ENCODE measurements around the gene BACH2. TPM values are rescaled to one million over a fixed set of nuclear protein-coding genes. Genes with fewer than 3 reads are reported as not detected.

BACH2 gene
- total and polyA plus RNA-seq, 7 donors, result 0.12 to 16.9 (median 5.9) TPM

GRCh38 chr6:90124874-90125510 lies 171.7 kb downstream of the BACH2 start:
- no peak for TF ChIP-seq CTCF (IDR thresholded peaks at IDR 0.05)
- Histone ChIP-seq H3K27me3 (ENCODE audit: insufficient read depth in 3 of 3, low read length in 2 of 3) (no peaks in the 10 kb centered on the region), H3K9me3 (no peaks in the 10 kb centered on the region), H3K4me3 (no peak overlapping the region), H3K36me3 (ENCODE audit: insufficient read depth in 1 of 2, low read depth in 1 of 2) (no peaks in the 10 kb centered on the region), H3K4me1 (peaks cover 43% of the 10 kb centered on the region), H3K27ac (peak overlapping the region; percentile 39)
- DNase-seq, result no peak
- 60 to 72% (median 64%) methylated on average over 5 of the region's 5 CpGs for WGBS, 3 donors
- no peak for ATAC-seq
- intact Hi-C loops (cut with DNase I), result loop anchor here (5.0 to 10.0 kb wide), 2 partner anchors 70 to 162 kb away; no protein-coding TSS in a partner anchor

DNA sequence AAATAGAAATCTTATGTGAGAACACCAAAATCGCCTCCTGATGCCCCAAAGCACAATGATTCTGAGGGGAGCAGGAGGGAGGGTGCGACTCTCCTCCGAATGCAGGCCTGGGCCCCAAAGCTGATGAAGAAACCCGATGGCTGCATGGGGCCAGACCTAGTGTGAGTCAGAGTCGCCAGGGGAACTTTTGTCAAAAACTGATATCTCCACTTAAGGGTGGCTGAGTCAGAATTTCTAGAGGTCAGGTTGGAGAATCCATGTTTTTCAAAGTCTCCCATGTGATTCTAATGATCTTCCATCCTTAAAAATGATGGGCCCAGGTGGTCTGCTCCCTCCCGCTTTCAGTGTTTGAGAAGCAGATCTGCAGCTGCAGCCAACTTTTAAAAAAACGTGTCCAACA lies 172.8 kb downstream of the BACH2 start:
- no peak overlapping the region for H3K27ac ChIP-seq
- no peak for TF ChIP-seq CTCF (IDR thresholded peaks at IDR 0.05)
- H3K9me3 ChIP-seq, result no peaks in the 10 kb centered on the region
- peaks cover 43% of the 10 kb centered on the region for H3K4me1 ChIP-seq
- H3K27me3 ChIP-seq (ENCODE audit: insufficient read depth in 3 of 3, low read length in 2 of 3), result no peaks in the 10 kb centered on the region
- H3K4me3 ChIP-seq, result no peak overlapping the region
- DNase-seq (no peak), ATAC-seq (no peak)
- no peaks in the 10 kb centered on the region for H3K36me3 ChIP-seq (ENCODE audit: insufficient read depth in 1 of 2, low read depth in 1 of 2)
- intact Hi-C loops (cut with DNase I), result loop anchor here (5.0 to 10.0 kb wide), 2 partner anchors 71 to 163 kb away; no protein-coding TSS in a partner anchor
- WGBS, 3 donors, result 89 to 94% (median 94%) methylated on average over 7 of the region's 7 CpGs

DNA sequence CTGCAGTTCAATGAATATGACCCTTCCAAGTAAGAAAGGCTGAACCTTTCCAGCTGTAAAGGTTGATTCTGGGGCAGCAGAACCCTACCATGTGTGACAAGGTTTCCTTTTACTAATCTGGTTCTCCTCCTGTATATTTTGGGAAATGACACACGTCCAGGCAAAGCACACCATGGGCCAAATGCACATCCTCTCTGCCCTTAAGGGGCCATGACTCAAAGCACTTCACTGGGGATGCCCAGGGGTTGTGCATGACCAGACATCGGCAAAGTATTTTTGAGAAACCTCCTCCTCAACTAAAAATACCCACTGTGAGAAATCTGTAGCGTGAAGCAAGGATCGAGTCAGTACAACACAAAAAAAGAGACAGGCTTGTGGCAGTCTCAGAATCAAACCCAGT lies 174.7 kb downstream of the BACH2 start:
- TF ChIP-seq CTCF (IDR thresholded peaks at IDR 0.05), result no peak
- Histone ChIP-seq H3K4me1 (peaks cover 42% of the 10 kb centered on the region), H3K36me3 (ENCODE audit: insufficient read depth in 1 of 2, low read depth in 1 of 2) (no peaks in the 10 kb centered on the region), H3K27ac (peak overlapping the region; percentile 87), H3K9me3 (no peaks in the 10 kb centered on the region), H3K27me3 (ENCODE audit: insufficient read depth in 3 of 3, low read length in 2 of 3) (no peaks in the 10 kb centered on the region), H3K4me3 (no peak overlapping the region)
- DNase-seq, result peak; percentile 49 to 74
- peak; percentile 99 to 100 (median 99) for ATAC-seq
- 28 to 45% (median 29%) methylated on average over 4 of the region's 4 CpGs for WGBS, 3 donors
- intact Hi-C loops (cut with DNase I), result loop anchor here (5.0 to 10.0 kb wide), 2 partner anchors 73 to 165 kb away; no protein-coding TSS in a partner anchor

GRCh38 chr6:90120327-90120726 lies 176.3 kb downstream of the BACH2 start:
- ATAC-seq, result no peak
- peaks cover 4% of the 10 kb centered on the region for H3K9me3 ChIP-seq
- TF ChIP-seq CTCF (IDR thresholded peaks at IDR 0.05), result no peak
- no peaks in the 10 kb centered on the region for H3K27me3 ChIP-seq (ENCODE audit: insufficient read depth in 3 of 3, low read length in 2 of 3)
- DNase-seq, result no peak
- WGBS, 3 donors, result 92 to 98% (median 95%) methylated on average over 2 of the region's 2 CpGs
- peaks cover 29% of the 10 kb centered on the region for H3K4me1 ChIP-seq
- H3K4me3 ChIP-seq, result no peak overlapping the region
- intact Hi-C loops (cut with DNase I), result loop anchor here (5.0 to 10.0 kb wide), 2 partner anchors 74 to 167 kb away; no protein-coding TSS in a partner anchor
- no peak overlapping the region for H3K27ac ChIP-seq
- no peaks in the 10 kb centered on the region for H3K36me3 ChIP-seq (ENCODE audit: insufficient read depth in 1 of 2, low read depth in 1 of 2)
